Right lobe of liver (tissue), 6 donors: ENCODE data around the gene SH3GL3. TPM values are rescaled to one million over a fixed set of nuclear protein-coding genes. Genes with fewer than 3 reads are reported as not detected.

Experiments
- ATAC-seq, 4 donors: fragments of 200-7000 bp; cut with Tn5 transposase; one replicate each; pipeline ENCODE4 v1.9.1; 2020; ENCODE audit warnings: mild to moderate bottlenecking in 4 of 4, moderate library complexity in 4 of 4
- DNase-seq, 3 donors: peaks; one replicate each; pipeline ENCODE4 v3.0.0-alpha.2; 2020
- H3K27ac ChIP-seq, 3 donors: fragments of 200-600 bp; one replicate each; pipeline ENCODE4 v1.8.0; 2022
- H3K27me3 ChIP-seq, 2 donors: fragments of 200-600 bp; one replicate each; pipeline ENCODE4 v1.8.0; 2022
- H3K36me3 ChIP-seq, 4 donors: fragments of 200-600 bp; sonication (generic) in 1 of 4; one replicate each; pipeline versions ENCODE4 v1.5.1 to v1.8.0; 2017 to 2022; ENCODE audit warnings: control low read depth in 1 of 4
- H3K4me1 ChIP-seq, 4 donors: fragments of 200-600 bp; sonication (generic) in 1 of 4; one replicate each; pipeline versions ENCODE4 v1.5.1 to v1.8.0; 2017 to 2022; ENCODE audit warnings: control low read depth in 1 of 4
- H3K4me3 ChIP-seq, 3 donors: fragments of 200-600 bp; one replicate each; pipeline ENCODE4 v1.8.0; 2022
- H3K9me3 ChIP-seq, 4 donors: fragments of 200-600 bp; sonication (generic) in 1 of 4; one replicate each; pipeline versions ENCODE4 v1.5.1 to v1.8.0; 2017 to 2022; ENCODE audit warnings: control low read depth in 1 of 4
- CTCF ChIP-seq, 4 donors: fragments of 200-600 bp in 3 of 4; fragments of 450-650 bp in 1 of 4; IDR thresholded peaks; one replicate each; pipeline versions ENCODE4 v1.5.1 to v1.8.0; 2016 to 2022; ENCODE audit warnings: antibody characterized with exemption in 4 of 4, mild to moderate bottlenecking in 2 of 4
- POLR2A ChIP-seq: fragments of 450-650 bp; IDR thresholded peaks from one replicate; pipeline ENCODE4 v1.6.1; 2017; ENCODE audit warnings: antibody characterized with exemption, mild to moderate bottlenecking
- WGBS: methylation state at CpG from one replicate; pipeline ENCODE4 v1.1.6; 2018; ENCODE audit warnings: low coverage, low lambda C conversion rate; ENCODE audit not compliant: insufficient coverage; ENCODE audit errors: missing lambda C conversion rate; 5-methylcytosine and 5-hydroxymethylcytosine counted together
- intact Hi-C, 2 donors: fragments of 100-400 bp; cut with DNase I; formaldehyde crosslinking; loops; one replicate each; pipeline versions ENCODE4 v1.11.2 to v1.14.1; 2022
- total RNA-seq, 6 experiments: library from RNA; depleted of rRNA in 2 of 6; stranded (reverse); fragments of >200 nt in 2 of 6; fragmentation: NEBNext Ultra II Directional in 3 of 6; extraction: Animal tissue kit (Norgen Biotek cat#: 25700) in 3 of 6; gene quantifications; one replicate each; pipeline versions ENCODE4 v1.1.0 to v1.2.4, GENCODE V29; 2016 to 2023
- donor health status: DM: no; HTN: yes; CAD: no.
- donor health status: DM: no; HTN: no; CAD: no.
- donor health status: DM: no; HTN: no; CAD: no.
- donor health status: DM: no; HTN: yes; CAD: no.
- donor health status: DM: no; HTN: yes; CAD: no.

The SH3GL3 gene
- total RNA-seq, 6 experiments from 2014 or later, result not detected

- no peaks in the 10 kb centered on the region for H3K27me3 ChIP-seq
- intact Hi-C loops, result loop anchor here in 1 of 2 donors (10.0 kb wide), 1 partner anchor 115 kb away; no protein-coding TSS in a partner anchor
- no peak overlapping the region for H3K27ac ChIP-seq
- DNase-seq (no peak), ATAC-seq (no peak)
- no peaks in the 10 kb centered on the region for H3K9me3 ChIP-seq
- H3K36me3 ChIP-seq, result no peaks in the 10 kb centered on the region
- no peak overlapping the region for H3K4me3 ChIP-seq
- no peak for TF ChIP-seq CTCF (IDR thresholded peaks at IDR 0.05)
- TF ChIP-seq POLR2A, result no peak
- 33% methylated on average over 1 of the region's 1 CpG for WGBS
- H3K4me1 ChIP-seq, result no peaks in the 10 kb centered on the region
These were observed 102.5 kb downstream of the SH3GL3 start for GRCh38 chr15:83549623-83550022.

GRCh38 chr15:83554558-83554957, 107.4 kb downstream of the SH3GL3 start:
- H3K27ac ChIP-seq, result no peak overlapping the region
- TF ChIP-seq POLR2A (no peak), CTCF (IDR thresholded peaks at IDR 0.05) (no peak)
- DNase-seq (no peak), ATAC-seq (no peak)
- no peaks in the 10 kb centered on the region for H3K4me1 ChIP-seq
- H3K27me3 ChIP-seq, result no peaks in the 10 kb centered on the region
- H3K9me3 ChIP-seq, result no peaks in the 10 kb centered on the region
- intact Hi-C loops, result loop anchor here in 1 of 2 donors (10.0 kb wide), 1 partner anchor 120 kb away; no protein-coding TSS in a partner anchor
- H3K4me3 ChIP-seq, result no peak overlapping the region
- no peaks in the 10 kb centered on the region for H3K36me3 ChIP-seq
- WGBS, result 70% methylated on average over 5 of the region's 5 CpGs

- DNase-seq, result no peak
- 72% methylated on average over 2 of the region's 2 CpGs for WGBS
- Histone ChIP-seq H3K4me3 (no peak overlapping the region), H3K27ac (no peak overlapping the region), H3K9me3 (no peaks in the 10 kb centered on the region), H3K27me3 (no peaks in the 10 kb centered on the region), H3K36me3 (no peaks in the 10 kb centered on the region), H3K4me1 (no peaks in the 10 kb centered on the region)
- intact Hi-C loops, result loop anchor here in 1 of 2 donors (10.0 kb wide), 1 partner anchor 121 kb away; no protein-coding TSS in a partner anchor
- ATAC-seq, result no peak
- TF ChIP-seq POLR2A (no peak), CTCF (IDR thresholded peaks at IDR 0.05) (no peak)
These were observed 108.2 kb downstream of the SH3GL3 start for GRCh38 chr15:83555383-83555782.

- intact Hi-C loops, result loop anchor here in 1 of 2 donors (10.0 kb wide), 1 partner anchor 121 kb away; no protein-coding TSS in a partner anchor
- no peak for DNase-seq
- Histone ChIP-seq H3K36me3 (no peaks in the 10 kb centered on the region), H3K4me3 (no peak overlapping the region), H3K4me1 (no peaks in the 10 kb centered on the region), H3K27me3 (no peaks in the 10 kb centered on the region), H3K9me3 (no peaks in the 10 kb centered on the region), H3K27ac (no peak overlapping the region)
- WGBS, result 37% methylated on average over 3 of the region's 3 CpGs
- ATAC-seq, result no peak
- no peak for TF ChIP-seq POLR2A
- TF ChIP-seq CTCF (IDR thresholded peaks at IDR 0.05), result no peak
These were observed 108.9 kb downstream of the SH3GL3 start for GRCh38 chr15:83556068-83556467.

- no peak overlapping the region for H3K4me3 ChIP-seq
- no peaks in the 10 kb centered on the region for H3K27me3 ChIP-seq
- TF ChIP-seq POLR2A, result no peak
- TF ChIP-seq CTCF (IDR thresholded peaks at IDR 0.05), result no peak
- H3K4me1 ChIP-seq, result no peaks in the 10 kb centered on the region
- no peaks in the 10 kb centered on the region for H3K36me3 ChIP-seq
- WGBS, result 86% methylated on average over 4 of the region's 7 CpGs
- no peak for DNase-seq
- no peak overlapping the region for H3K27ac ChIP-seq
- intact Hi-C loops, result loop anchor here in 1 of 2 donors (10.0 kb wide), 1 partner anchor 122 kb away; no protein-coding TSS in a partner anchor
- no peak for ATAC-seq
- no peaks in the 10 kb centered on the region for H3K9me3 ChIP-seq
These were observed 109.6 kb downstream of the SH3GL3 start for GRCh38 chr15:83556754-83557153.
